Measurements from ENCODE around the gene GAL3ST3. TPM values are rescaled to one million over a fixed set of nuclear protein-coding genes. Genes with fewer than 3 reads are reported as not detected.

The GAL3ST3 gene
- total RNA-seq, 1 donor from 2014 or later: not detected

- TF ChIP-seq, protein P1, sequence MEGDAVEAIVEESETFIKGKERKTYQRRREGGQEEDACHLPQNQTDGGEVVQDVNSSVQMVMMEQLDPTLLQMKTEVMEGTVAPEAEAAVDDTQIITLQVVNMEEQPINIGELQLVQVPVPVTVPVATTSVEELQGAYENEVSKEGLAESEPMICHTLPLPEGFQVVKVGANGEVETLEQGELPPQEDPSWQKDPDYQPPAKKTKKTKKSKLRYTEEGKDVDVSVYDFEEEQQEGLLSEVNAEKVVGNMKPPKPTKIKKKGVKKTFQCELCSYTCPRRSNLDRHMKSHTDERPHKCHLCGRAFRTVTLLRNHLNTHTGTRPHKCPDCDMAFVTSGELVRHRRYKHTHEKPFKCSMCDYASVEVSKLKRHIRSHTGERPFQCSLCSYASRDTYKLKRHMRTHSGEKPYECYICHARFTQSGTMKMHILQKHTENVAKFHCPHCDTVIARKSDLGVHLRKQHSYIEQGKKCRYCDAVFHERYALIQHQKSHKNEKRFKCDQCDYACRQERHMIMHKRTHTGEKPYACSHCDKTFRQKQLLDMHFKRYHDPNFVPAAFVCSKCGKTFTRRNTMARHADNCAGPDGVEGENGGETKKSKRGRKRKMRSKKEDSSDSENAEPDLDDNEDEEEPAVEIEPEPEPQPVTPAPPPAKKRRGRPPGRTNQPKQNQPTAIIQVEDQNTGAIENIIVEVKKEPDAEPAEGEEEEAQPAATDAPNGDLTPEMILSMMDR (IDR thresholded peaks at IDR 0.05): no peak
- ATAC-seq (no peak), DNase-seq (no peak)
- peaks cover 15% of the 10 kb centered on the region for H3K36me3 ChIP-seq
- H3K27me3 ChIP-seq (ENCODE audit: low read depth): no peaks in the 10 kb centered on the region
- H3K27ac ChIP-seq: no peak overlapping the region
- no peak overlapping the region for H3K4me3 ChIP-seq
- H3K9me3 ChIP-seq: no peaks in the 10 kb centered on the region
- intact Hi-C loops (cut with DNase I): no loop called here
- H3K4me1 ChIP-seq: no peaks in the 10 kb centered on the region
Observed at GRCh38 chr11:65992056-65992455, 56.9 kb downstream of the GAL3ST3 start.

Other genes with a start within 250 kb of the GAL3ST3 start
- 0.47 TPM for gene SNX32, start 215.2 kb downstream of the GAL3ST3 start, total RNA-seq
- gene CFL1, start 191.0 kb downstream of the GAL3ST3 start, total RNA-seq: 647 TPM
- 52.8 TPM for gene MUS81, start 188.7 kb downstream of the GAL3ST3 start, total RNA-seq
- 53.9 TPM for gene EFEMP2, start 176.4 kb downstream of the GAL3ST3 start, total RNA-seq
- 20.6 TPM for gene CTSW, start 169.3 kb downstream of the GAL3ST3 start, total RNA-seq
- 44.0 TPM for gene FIBP, start 160.7 kb downstream of the GAL3ST3 start, total RNA-seq
- 28.6 TPM for gene CCDC85B, start 158.5 kb downstream of the GAL3ST3 start, total RNA-seq
- gene FOSL1, start 148.8 kb downstream of the GAL3ST3 start, total RNA-seq: 2.2 TPM
- gene C11orf68, start 130.1 kb downstream of the GAL3ST3 start, total RNA-seq: 36.5 TPM
- 63.3 TPM for gene DRAP1, start 129.7 kb downstream of the GAL3ST3 start, total RNA-seq
- gene TSGA10IP, start 103.7 kb downstream of the GAL3ST3 start, total RNA-seq: not detected
- 51.0 TPM for gene SART1, start 87.4 kb downstream of the GAL3ST3 start, total RNA-seq
- gene EIF1AD, start 47.0 kb downstream of the GAL3ST3 start, total RNA-seq: 29.0 TPM
- 156 TPM for gene BANF1, start 46.7 kb downstream of the GAL3ST3 start, total RNA-seq
- 11.0 TPM for gene CST6, start 37.2 kb downstream of the GAL3ST3 start, total RNA-seq
- 3.6 TPM for gene CATSPER1, start 22.7 kb downstream of the GAL3ST3 start, total RNA-seq
- gene SF3B2, start 3.2 kb upstream of the GAL3ST3 start, total RNA-seq: 145 TPM
- gene PACS1, start 21.1 kb upstream of the GAL3ST3 start, total RNA-seq: 50.8 TPM
- 24.3 TPM for gene KLC2, start 208.5 kb upstream of the GAL3ST3 start, total RNA-seq
- gene RAB1B, start 219.5 kb upstream of the GAL3ST3 start, total RNA-seq: 138 TPM
- 0.89 TPM for gene CNIH2, start 229.0 kb upstream of the GAL3ST3 start, total RNA-seq
- 67.8 TPM for gene YIF1A, start 240.0 kb upstream of the GAL3ST3 start, total RNA-seq
- not detected for gene TMEM151A, start 242.7 kb upstream of the GAL3ST3 start, total RNA-seq

Measured in lower lobe of right lung (tissue), 2 donors.